ENCODE results near the gene TM9SF4.

TM9SF4 gene

DNA sequence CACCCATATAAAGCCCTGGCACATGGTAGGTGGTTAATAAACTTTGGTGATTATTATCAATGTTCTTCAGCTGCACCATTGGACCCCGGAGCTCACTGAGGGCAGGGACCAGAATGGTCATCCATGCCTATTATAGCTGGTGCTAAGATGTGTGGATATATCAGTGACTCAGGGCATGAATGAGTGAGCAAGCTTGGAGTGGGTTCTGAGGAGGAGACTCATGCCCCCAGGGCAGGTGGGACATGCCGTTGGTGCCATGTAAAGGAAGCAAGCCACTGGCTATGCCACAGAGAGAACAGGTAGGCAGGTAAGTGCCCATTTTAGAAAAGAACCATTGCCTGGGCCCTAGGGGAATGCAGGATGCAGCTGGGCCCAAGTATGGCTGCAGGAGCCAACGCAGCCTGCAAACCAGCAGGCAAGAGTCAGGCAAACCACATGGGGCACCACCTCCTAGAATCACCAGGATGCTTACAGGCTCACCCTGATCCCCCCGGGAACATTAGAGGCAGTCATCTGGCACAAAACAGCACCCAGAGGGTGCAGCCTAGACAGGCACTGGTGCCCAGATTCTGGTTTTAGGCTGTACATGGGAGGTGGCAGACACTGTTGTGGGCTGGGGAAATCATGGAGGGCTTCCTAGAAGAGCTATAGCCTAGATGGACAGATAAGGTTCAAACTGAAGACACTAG, 74.6 kb downstream of the TM9SF4 start:
- H3K4me3 ChIP-seq (replicated peaks; ENCODE audit: insufficient read depth, low read length), result no peak overlapping the region

GRCh38 chr20:32184961-32185603, 75.6 kb downstream of the TM9SF4 start:
- no peak for DNase-seq (ENCODE audit: low read depth in 1 of 2, low spot score in 1 of 2)
- Histone ChIP-seq H3K27ac (replicated peaks) (no peak overlapping the region), H3K4me3 (replicated peaks; ENCODE audit: insufficient read depth, low read length) (no peak overlapping the region), H3K27me3 (ENCODE audit: insufficient read depth, poor library complexity, severe bottlenecking) (no peaks in the 10 kb centered on the region)
- no peak for TF ChIP-seq GABPA (IDR thresholded peaks at IDR 0.05; ENCODE audit: low read depth)
- TF ChIP-seq CTCF (IDR thresholded peaks at IDR 0.05; ENCODE audit: insufficient read depth, low read length), result no peak
- TF ChIP-seq REST (IDR thresholded peaks at IDR 0.05; ENCODE audit: insufficient replicate concordance, low read depth), result no peak
- no peak for TF ChIP-seq POLR2AphosphoS5 (IDR thresholded peaks at IDR 0.05; ENCODE audit: low read depth)
- no peak for TF ChIP-seq SPI1 (IDR thresholded peaks at IDR 0.05; ENCODE audit: borderline replicate concordance, low read depth)

More for the DNA sequence above, 74.6 kb downstream of the TM9SF4 start:
- no peak overlapping the region for H3K27ac ChIP-seq (replicated peaks)
- TF ChIP-seq POLR2AphosphoS5 (IDR thresholded peaks at IDR 0.05; ENCODE audit: low read depth) (no peak), REST (IDR thresholded peaks at IDR 0.05; ENCODE audit: insufficient replicate concordance, low read depth) (no peak), GABPA (IDR thresholded peaks at IDR 0.05; ENCODE audit: low read depth) (no peak), CTCF (IDR thresholded peaks at IDR 0.05; ENCODE audit: insufficient read depth, low read length) (no peak), SPI1 (IDR thresholded peaks at IDR 0.05; ENCODE audit: borderline replicate concordance, low read depth) (no peak)
- H3K27me3 ChIP-seq (ENCODE audit: insufficient read depth, poor library complexity, severe bottlenecking), result no peaks in the 10 kb centered on the region
- DNase-seq (ENCODE audit: low read depth in 1 of 2, low spot score in 1 of 2), result no peak

DNA sequence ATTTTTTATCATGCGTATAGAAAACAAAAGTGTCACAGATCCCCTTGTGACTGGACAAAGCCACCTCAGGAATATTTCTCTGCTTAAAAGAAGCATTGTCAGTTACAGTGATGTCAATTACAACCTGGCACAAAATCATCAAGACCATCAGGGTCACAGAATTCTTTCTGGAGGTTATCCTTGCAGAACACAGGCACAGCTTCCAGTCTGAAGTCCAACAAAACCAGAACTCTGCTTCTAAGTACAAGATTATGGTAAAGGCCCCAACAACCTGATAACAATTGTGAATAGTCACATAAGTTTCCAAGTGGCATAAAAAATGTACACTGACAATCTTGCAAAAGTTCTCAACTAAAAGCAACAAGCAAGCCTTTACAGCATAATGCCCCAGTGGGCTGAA, 77.0 kb downstream of the TM9SF4 start:
- no peak for DNase-seq (ENCODE audit: low read depth in 1 of 2, low spot score in 1 of 2)
- Histone ChIP-seq H3K4me3 (replicated peaks; ENCODE audit: insufficient read depth, low read length) (no peak overlapping the region), H3K27ac (replicated peaks) (no peak overlapping the region), H3K27me3 (ENCODE audit: insufficient read depth, poor library complexity, severe bottlenecking) (no peaks in the 10 kb centered on the region)
- TF ChIP-seq CTCF (IDR thresholded peaks at IDR 0.05; ENCODE audit: insufficient read depth, low read length) (no peak), REST (IDR thresholded peaks at IDR 0.05; ENCODE audit: insufficient replicate concordance, low read depth) (no peak)

All from HL-60 (cell line).